Fibroblast of mammary gland (primary cell): Measurements from ENCODE around the gene GRIK4.
"Not testable (repeated sequence)": the region's sequence is repeated elsewhere in the genome, so short reads cannot be mapped to it uniquely, and the experiment has no call there.

Experiments
- DNase-seq: peaks from one replicate; pipeline ENCODE4 v3.0.0-alpha.2; 2010; ENCODE audit warnings: low read depth
- H3K4me3 ChIP-seq: 2 replicates; pipeline ENCODE4 v1.5.1; 2011; ENCODE audit warnings: low read depth, mild to moderate bottlenecking, low read length, moderate library complexity; ENCODE audit not compliant: control insufficient read depth
- CTCF ChIP-seq: conservative IDR thresholded peaks from 2 replicates; pipeline ENCODE4 v1.5.1; 2011; ENCODE audit warnings: low read depth, low read length, inconsistent platforms; ENCODE audit not compliant: control insufficient read depth, insufficient read depth

The GRIK4 gene

GRCh38 chr11:121006922-121007321, 495.4 kb downstream of the GRIK4 start:
- no peak for TF ChIP-seq CTCF
- no peak for DNase-seq
- no peak overlapping the region for H3K4me3 ChIP-seq

GRCh38 chr11:121008551-121008950, 497.0 kb downstream of the GRIK4 start:
- no peak overlapping the region for H3K4me3 ChIP-seq
- TF ChIP-seq CTCF, result no peak
- DNase-seq, result no peak

- H3K4me3 ChIP-seq, result no peak overlapping the region
- DNase-seq, result no peak
- no peak for TF ChIP-seq CTCF
Observed at GRCh38 chr11:121012091-121012490, 500.5 kb downstream of the GRIK4 start.

- H3K4me3 ChIP-seq, result no peak overlapping the region
- no peak for DNase-seq
- no peak for TF ChIP-seq CTCF
Observed at GRCh38 chr11:121018746-121019145, 507.2 kb downstream of the GRIK4 start.

- not testable (repeated sequence) for DNase-seq
Observed at GRCh38 chr11:121021718-121022117, 510.2 kb downstream of the GRIK4 start.

GRCh38 chr11:121023848-121024751, 512.6 kb downstream of the GRIK4 start, which contains the start of gene TBCEL:
TBCEL (plus strand) TSS chr11:121024102; CDS start chr11:121045691, 21,589 bp downstream.
- peak within 1 kb of the TSS; percentile 72 for H3K4me3 ChIP-seq
- TF ChIP-seq CTCF, result no peak
- peak; percentile 72 for DNase-seq

More at GRCh38 chr11:121021718-121022117, 510.2 kb downstream of the GRIK4 start:
- not testable (repeated sequence) for H3K4me3 ChIP-seq

- DNase-seq, result peak; percentile 30
- no peak for TF ChIP-seq CTCF
- H3K4me3 ChIP-seq, result peak overlapping the region; percentile 72
Observed at GRCh38 chr11:121024989-121025388, 513.4 kb downstream of the GRIK4 start.
